Bone marrow (tissue), 2 donors: Measurements from ENCODE around the gene MSH5.
"Not testable (repeated sequence)": the region's sequence is repeated elsewhere in the genome, so short reads cannot be mapped to it uniquely, and the experiment has no call there.

Source experiments
- DNase-seq, 2 donors: peaks; one replicate each; lab custom pipeline; 2025; lab: John Stamatoyannopoulos, UW

Gene MSH5

DNA sequence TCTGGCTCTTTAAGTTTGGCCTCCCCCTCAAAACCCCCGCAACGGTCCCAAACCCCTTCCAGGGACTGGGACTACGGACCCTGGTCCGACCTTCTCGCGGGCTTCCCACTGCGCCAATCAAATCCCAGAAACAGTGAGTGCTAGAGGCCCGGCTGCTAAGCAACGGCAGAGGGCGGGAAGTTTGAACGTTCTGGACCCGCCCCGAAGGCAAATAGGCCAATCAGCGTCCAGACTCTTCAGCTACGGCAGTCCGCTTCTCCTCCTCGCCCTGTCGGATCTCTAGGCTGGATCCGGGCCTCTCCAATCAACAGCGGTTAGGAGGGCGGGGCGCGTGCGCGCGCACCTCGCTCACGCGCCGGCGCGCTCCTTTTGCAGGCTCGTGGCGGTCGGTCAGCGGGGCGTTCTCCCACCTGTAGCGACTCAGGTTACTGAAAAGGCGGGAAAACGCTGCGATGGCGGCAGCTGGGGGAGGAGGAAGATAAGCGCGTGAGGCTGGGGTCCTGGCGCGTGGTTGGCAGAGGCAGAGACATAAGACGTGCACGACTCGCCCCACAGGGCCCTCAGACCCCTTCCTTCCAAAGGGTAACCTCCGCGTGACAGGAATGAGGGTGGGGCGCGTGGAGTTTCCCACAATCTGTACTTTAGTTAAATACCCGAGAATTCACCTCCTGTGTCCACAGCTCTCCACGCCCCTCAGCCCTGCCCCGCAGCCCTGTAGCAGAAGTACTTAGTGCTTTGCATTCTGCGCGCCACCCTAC is at the start of gene MSH5:
Gene MSH5 (plus strand): TSS at position 367 of the 758 bp plus-strand sequence. CDS start 462 bp downstream, outside the sequence.
- DNase-seq, result peak; percentile 84 to 95

DNA sequence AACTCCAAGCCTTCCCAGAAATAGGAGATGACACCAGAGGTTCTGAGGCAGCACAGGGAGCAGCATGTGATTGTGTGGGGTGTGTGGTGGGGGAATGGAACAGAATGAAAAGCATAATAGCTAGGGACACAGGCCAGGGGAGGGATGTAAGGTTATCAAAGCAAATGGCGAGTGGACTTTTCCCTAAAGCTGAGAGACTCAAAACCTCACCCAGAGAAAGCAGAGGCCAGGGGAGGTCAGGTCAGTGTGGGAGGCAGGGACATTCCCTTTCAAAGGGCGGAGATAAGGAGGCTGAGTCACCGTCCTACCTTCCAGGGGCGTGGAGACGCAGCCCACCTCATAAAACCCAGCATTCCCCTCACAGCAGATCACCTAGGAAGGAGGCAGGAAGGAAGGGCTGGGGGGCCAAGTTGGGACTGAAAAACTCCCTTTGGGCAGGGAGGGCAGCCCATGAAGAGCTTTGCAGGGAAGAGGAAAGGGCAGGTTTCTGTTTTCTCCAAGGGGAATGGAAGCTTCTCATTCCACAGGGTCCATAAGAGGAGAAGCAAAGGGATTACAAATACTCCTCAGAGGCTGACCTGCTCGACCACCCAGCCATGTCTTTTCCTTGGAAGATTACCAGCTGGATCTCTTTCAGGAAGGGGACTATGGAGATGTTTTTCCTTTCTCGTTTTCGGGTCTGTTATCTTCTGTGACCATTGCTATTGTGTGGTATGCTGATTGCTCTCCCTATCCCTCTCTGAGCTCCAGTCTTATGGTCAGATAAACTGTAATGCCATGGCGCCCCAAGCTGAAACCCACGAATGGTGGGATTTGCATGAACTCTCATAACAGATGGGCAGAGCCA is 49.4 kb upstream of the MSH5 start:
- DNase-seq, result no peak

DNA sequence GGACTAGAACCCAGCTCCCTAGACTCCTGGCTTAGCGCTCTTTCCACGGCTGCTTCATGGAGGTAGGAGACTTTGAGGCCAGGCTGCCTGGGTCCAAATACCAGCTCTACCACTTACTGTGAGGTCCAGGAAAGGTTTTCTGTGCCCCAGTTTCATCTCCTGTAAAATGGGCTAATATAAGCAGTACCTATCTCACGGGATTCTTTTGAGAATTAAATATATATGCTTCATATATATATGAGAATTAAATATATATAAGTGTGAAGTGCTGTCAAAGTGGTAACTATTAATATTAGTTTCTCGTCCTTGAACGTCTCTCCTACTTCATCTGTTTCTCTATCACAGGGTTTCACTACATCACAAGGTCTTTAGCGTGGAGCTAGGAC is 48.7 kb upstream of the MSH5 start:
- DNase-seq, result no peak

DNA sequence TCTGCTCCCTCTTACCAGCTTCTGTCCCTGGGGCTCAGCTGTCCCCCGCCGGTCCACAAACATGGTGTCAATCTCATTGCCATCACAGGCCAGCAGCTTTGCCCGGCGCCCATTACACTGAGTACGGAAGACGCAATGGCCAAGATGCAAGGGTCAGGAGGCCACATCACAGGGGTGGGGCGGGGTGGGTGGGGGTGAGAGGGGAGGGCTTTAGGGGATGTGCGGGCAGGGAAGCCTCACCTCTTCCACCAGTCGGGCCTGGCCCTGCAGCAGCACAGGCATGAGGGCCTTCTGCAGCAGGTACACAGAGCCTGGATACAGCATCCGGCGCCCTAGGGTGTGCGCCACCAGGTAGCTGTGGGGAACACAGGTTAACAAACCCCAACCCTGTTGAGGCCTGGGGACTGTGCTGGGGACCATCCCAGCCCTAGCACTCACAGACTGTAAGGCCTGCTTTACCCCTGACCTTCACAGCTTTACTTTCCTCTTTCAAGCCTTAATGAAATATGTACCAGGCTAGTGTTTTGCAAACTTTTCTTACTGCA is 48.2 kb upstream of the MSH5 start:
- DNase-seq, result no peak

DNA sequence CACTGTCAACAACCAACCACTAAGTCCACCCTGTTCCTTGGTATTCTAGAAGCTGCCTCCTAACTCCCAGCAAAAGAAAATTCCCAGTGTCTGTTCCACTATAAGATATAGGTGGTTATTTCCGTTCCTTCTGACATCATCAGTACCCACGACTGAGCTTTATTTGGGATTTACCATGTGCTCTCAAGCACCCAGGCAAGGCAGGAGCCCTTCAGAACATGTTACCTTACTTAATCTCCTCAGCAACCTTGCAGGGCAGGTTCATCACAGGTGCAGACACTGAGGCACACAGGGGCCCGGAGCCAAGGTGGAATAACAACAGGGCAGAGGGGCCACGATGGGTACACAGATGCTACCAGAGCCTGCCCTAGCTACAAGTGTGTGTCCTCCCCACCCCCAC is 47.5 kb upstream of the MSH5 start:
- no peak for DNase-seq

DNA sequence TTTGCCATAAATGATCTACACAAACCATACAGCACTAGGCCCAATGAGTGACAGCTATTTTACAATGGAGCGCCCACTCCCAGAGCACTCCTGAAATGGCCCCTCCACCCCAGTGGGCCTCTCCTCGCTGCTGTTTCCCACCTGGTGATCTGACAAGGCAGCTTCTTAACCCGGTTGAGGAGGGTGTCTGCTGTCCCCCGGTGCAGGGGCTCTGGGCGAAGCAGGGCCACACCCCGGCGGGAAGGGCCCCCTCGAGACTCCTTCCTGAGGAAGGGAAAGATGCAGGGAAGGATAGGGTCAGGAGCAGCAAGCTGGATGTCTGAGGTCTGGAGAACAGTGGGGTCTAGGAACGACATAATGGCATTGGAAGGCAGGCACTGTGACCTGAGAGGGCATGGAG is 46.9 kb upstream of the MSH5 start:
- no peak for DNase-seq

DNA sequence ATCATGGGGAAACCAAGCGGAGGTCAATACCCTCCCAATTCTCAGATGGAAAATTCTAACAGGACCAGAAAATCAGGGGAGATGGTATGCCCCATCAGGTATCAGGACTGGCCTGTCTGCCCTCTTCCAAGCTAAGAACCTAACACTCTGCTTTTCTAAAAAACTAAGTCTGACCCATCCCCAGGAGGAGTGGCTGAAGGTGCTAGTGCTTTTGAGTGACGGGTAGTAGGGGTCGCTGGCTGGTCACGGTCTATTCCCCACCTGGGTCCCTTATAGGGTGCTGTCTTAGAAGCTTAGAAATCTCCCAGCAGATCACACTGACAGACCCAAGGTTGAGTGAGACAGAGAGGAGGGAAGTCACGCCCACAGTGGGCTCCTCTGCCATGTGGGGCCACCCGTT is 46.3 kb upstream of the MSH5 start:
- DNase-seq, result no peak

DNA sequence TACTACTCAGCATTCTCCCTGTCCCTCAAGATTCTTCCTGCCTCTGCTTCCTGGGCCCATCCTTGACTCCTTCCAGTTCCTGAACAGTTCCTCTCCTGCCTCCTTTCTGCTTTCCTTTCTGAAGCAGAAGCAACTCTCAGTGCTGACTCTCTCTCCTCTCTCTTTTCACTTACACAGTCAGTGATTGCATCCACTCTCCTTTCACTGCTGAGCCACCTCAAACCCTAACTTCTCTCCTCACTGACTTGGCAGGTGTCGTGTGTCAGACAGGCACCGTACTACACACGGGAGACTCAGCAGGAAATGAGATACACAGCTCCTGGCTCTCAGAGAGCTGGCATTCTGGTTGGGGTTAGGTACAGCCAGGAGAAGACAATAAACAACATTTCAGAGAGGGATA is 42.2 kb upstream of the MSH5 start:
- DNase-seq, result no peak

DNA sequence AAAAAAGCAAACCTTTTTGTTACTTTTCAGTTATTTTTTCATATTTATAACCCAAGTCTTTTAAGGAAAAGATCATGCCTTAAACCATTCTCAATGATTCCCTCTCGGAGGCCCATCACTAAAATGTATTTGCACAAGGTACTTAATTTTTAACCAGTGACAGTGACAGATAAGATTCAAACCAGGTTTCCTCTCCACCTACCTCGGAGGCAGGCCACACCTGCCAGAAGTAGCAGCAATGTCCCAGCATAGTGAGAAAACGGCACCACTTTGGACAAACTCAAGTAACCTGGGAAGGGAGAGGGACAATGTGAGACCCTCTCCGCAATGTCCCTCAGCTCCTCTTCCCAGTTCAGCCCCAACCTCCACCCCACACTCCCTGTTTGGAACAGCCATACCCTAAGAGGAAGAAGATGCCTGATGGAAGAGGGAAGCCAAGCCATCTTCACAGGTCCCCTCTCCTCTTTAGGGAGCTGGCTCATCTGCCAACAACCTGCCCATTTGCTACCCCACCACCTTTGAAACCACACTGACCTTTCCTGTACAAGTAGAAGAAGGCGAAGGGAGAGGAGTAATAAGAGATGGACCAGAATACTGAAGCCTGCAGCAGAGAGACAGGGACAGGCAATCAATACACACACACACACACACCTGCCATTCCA is 38.9 kb upstream of the MSH5 start:
- DNase-seq, result no peak

DNA sequence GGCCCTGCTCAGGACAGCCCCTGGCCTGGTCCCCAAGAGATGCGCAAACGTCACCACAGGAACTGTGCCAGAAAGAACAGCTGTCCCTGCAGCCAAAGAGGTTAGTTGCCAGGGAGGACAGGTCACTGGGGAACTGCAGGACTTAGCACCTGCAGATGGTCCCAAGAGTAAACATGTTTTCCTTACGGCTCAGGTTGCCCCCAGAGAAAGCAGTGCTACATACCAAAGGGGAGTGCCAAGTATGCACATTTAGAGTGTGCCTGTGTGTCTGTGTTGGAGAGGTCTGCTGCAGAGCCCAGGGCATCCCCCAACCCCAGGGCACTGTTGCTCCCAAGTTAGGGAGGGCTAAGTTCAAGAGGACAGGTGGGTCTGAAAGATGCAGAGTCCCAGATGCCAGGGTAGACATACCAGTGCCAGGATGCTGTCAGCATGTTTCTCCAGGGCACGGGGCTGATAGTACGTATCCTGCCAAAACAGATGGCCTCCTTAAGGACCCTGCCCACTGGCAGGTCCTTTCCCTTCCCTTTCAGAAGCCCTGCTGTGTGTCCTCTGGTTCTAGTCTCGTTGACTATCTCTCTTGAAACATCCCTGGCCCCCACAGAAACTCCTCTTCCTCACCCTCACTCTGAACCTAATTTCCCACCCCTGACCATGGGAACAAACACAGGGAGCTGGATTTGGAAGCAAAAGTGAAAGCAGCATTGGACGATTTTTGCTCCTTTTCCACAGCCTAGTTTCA is 38.0 kb upstream of the MSH5 start:
- no peak for DNase-seq

DNA sequence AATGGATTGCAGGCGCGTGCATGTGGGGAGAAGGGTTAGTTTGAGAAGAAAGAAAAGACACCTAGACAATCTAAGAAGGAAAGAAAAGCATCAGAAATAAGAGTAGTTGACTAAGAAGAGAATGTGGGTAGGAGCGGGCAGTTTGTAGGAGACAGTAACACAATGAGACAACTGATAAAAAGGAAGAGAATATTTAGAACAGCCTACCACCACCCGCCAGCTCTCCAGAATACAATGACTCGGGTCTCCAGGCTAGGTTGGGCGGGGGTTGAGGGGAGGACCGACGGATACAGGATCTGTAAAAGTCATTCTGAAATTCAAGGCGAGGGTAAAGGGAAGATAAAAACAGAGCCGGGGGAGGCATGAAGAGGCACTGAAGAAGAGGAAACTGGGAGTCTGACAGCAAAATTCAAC is 37.4 kb upstream of the MSH5 start:
- no peak for DNase-seq

DNA sequence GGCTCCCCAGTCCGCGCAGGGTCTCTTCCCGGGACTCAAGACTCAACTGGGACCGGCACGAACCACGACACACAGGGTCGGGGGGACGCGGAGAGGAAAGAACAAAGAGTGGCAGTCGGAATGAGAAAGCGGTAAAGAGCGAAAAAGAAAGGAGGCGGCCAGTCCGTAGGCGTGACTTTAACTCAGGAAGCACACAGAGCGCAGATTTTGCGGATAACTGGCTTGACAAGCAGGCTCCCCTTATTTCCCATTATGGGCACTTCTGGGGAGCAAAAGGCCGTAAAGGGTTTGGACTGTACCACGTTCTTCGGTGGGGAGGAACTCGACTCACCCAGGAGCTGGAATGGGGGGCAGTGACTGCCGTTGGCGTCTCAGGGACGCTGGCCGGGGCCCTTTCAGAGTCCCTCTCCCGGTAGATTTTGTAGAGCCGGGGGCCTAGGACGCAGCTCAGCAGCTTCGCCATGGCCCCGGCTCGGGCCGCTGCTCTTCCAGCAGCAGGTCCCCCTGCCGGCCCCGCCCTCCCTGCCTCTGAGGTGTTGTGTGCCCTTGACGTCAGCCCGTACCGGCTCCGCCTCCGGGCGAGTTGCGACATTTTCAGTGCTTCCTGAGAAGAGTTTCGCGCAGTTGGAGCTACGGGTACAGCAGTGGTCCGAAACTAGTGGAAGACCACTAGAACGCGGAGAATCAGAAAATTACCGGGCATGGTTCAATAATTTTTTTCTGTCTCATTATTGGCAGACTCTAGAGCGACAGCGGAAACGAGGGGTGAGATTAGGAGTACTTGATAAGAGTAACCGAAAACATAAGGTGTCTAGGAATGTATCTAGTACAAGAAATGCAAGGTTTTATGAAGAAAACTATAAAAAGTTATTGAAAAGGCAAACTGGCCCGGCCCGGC is 36.7 kb upstream of the MSH5 start, which contains the start of gene ABHD16A:
Gene ABHD16A (minus strand): TSS at position 506 of the 898 bp plus-strand sequence. CDS start 43 bp downstream, at position 463.
- DNase-seq, result peak; percentile 91 to 95

DNA sequence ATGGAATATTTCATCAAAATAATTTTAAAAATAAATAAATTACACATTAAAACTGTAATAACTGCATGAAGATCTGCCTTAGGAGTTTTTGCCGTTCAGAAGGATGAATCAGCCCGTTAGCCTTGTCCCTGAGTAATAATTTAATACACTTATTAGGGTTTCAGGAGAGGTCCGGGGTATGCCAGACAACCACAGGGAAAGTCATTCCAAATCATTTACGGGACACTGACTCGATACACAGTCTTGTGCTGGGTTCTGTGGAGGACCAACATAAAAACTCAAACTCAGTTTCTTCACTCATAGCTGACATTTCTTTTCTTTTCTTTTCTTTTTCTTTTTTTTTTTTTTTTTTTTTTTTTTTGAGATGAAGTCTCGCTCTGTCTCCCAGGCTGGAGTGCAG is 33.9 kb upstream of the MSH5 start:
- DNase-seq, result no peak

DNA sequence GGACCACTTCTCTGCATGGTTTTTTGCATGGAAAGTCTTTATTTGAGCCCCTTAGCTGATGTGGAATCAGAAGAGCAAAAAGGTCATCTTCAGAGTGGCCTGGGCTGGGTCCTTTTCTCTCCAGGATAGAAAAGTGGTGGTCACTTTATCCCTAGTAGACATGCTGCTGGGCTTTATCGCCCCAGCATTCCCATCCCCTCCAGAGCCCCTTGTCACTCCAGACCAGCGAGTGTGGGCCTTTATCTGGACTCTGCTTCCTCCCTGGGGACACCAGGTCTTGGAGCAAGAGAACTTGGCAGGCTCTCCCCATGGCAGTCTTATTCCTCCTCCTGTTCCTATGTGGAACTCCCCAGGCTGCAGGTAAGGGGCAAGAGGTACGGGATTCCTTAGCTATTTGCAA is 33.2 kb upstream of the MSH5 start, which contains the start of gene LY6G6F:
Gene LY6G6F (plus strand): TSS at position 268 of the 400 bp plus-strand sequence. CDS start 41 bp downstream, at position 309.
- no peak for DNase-seq

DNA sequence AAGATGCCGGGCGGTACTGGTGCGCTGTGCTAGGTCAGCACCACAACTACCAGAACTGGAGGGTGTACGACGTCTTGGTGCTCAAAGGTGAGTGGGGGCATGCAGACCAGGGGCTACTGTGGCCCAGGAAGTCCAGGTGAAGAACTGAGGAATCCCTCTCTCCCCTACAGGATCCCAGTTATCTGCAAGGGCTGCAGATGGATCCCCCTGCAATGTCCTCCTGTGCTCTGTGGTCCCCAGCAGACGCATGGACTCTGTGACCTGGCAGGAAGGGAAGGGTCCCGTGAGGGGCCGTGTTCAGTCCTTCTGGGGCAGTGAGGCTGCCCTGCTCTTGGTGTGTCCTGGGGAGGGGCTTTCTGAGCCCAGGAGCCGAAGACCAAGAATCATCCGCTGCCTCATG is 32.1 kb upstream of the MSH5 start:
- no peak for DNase-seq

DNA sequence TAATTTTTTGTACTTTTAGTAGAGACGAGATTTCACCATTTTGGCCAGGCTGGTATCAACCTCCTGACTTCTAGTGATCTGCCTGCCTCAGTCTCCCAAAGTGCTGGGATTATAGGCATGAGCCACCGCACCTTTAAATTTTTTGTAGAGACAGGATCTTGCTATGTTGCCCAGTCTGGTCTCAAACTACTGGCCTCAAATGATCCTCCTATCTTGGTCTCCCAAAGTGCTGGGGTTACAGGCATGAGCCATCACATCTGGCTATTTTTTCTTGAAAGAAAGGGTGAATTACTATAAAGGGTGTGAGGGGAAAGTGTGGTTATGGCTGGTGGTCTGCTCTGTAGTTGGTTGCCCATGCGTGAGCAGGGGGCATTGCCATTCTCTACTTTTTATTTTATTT is 31.6 kb upstream of the MSH5 start:
- no peak for DNase-seq

DNA sequence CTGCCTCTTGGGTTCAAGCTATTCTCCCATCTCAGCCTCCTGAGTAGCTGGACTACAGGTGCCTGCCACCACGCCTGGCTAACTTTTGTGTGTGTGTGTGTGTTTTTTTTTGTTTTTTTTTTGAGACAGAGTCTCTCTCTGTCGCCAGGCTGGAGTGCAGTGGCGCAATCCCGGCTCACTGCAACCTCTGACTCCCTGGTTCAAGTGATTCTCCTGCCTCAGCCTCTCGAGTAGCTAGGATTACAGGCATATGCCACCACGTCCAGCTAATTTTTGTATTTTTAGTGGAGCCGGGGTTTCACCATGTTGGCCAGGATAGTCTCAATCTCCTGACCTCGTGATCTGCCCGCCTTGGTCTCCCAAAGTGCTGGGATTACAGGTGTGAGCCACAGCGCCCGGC is 30.6 kb upstream of the MSH5 start:
- DNase-seq, result not testable (repeated sequence)

DNA sequence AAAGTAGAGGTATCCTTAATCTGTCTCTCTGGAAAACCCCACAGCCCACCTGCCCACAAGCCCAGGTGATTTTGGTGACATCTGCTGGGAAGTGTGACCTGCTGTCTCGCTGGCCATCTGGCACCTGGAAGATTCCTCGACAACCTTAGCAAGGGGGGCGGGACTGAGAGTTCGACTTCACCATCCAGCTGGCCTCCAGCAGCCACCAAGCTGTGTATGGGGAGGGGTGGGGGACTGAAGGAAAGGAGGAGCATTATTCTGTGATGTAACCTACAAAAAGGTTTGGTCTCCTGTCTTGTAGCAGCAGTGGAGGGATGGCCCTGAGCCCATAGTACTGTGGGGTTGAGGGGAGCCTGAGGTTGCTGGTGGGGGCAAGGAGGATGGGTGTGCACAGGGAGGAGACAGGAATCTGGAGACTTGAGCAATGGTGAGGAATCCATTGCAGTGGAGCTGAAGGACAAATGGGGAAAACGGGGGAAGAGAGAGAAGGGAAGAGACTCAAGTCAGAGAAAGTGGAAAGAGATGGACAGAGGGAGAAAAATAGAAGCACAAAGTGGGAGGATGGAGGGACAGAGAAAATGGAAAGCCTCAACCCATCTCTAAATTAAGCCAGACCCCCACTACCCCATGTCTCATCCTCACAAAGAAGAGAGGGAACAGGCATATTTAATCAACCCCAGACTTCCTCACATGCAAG is 29.1 kb upstream of the MSH5 start:
- no peak for DNase-seq

DNA sequence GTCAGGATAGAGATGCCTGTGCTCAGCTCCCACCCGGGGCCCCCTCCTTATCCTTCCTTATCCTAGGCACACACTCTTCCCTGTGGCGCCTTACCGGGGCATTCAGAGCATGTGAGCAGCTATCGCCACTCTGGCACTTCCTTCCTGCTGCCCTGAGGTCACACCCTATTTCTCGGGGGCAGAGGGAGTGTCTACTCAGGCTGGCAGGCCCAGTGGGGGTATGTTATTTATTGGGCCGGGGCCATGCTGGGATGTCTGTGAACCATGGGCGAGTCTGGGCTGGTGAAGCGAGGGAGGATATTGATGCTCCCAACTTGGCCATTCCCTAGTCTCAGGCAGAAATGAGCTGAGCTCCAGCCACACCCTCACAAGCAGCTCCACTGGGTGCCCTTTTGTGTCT is 28.6 kb upstream of the MSH5 start:
- no peak for DNase-seq

DNA sequence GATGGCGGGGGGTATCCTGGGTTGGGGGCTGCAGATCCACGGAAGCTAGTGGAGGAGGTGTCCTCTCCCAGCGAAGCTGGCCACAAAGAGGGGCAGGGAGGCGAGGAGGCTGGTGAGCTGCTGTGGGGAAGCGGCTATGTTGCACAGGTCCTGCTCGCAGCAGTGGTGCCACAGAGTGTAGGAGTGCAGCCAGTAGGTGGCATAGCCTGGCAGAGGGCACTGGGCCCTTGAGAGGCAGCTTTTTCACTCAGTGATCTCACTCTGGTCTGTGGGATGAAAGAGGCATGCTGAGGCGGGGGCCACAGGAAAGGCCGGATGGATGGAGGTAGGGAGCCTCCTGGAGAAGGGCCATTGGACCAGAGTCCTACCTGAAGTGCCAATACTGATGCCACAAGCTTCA is 27.5 kb upstream of the MSH5 start:
- DNase-seq, result no peak
